OCI-M2 (cell line): ENCODE data around the gene NEK1.
"Not testable (repeated sequence)": the region's sequence is repeated elsewhere in the genome, so short reads cannot be mapped to it uniquely, and the experiment has no call there.

ENCODE experiments used
- DNase-seq: peaks from one replicate; lab custom pipeline; 2025; ENCODE audit not compliant: unreplicated experiment; lab: John Stamatoyannopoulos, UW

The NEK1 gene

DNA sequence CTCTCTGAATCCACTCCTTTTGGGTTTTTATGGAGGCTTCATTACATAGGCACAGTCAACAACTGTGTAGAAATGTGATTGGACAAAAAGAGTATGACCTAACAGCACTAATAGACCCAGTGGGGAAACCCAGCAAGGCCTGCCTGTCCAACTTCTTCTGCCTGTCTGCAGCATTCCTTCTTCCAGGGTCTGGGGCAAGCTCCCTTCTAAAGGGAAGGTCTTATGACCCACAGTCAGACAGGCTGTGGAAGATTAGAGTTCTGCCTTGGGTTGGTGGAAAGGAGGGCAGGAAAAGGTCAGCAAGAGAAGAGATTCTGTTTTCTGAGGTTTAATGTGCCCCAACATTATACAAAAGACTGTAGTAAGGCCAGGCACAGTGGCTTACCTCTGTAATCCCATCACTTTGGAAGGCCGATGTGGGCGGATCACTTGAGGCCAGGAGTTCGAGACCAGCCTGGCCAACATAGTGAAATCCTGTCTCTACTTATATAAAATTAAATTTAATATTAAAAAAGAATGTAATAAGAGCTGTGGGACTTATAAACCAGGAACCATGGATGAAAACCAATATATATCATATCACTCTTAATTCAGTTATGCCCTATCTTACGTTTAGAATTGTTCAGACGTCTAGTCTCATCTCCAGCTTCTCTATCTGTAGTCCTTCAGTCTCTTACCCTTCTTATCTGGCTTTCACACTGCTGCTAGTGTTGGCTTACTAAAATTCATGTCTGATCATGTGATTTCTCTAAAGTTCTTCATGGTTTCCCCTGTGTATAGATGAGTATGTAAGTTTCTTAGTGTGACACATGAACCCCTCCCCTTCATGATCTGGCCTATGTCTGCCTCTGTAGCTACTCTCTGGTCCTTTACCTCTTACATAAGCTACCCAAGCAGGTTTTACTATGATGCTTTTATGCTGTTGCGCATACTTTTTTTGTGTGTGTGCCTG, 14.2 kb upstream of the NEK1 start:
- peak; percentile 34 for DNase-seq

- DNase-seq: no peak
These were observed 13.5 kb upstream of the NEK1 start for GRCh38 chr4:169625886-169626285.

DNA sequence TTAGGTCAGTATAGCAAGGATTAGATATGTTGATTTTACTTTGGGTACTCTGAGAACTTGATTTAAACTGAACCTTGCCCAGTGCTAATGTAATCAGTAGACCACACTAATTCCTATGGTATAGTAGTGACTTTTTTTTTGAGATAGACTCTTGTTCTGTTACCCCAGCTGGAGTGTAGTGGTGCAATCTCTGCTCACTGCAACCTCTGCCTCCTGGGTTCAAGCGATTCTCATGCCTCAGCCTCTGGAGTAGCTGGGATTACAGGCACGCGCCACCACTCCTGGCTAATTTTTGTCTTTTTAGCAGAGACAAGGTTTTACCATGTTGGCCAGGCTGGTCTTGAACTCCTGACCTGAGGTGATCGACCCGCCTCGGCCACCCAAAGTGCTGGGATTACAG, 11.6 kb upstream of the NEK1 start:
- not testable (repeated sequence) for DNase-seq

- no peak for DNase-seq
These were observed 10.2 kb upstream of the NEK1 start for GRCh38 chr4:169622566-169622965.

- DNase-seq: no peak
These were observed 9.5 kb upstream of the NEK1 start for GRCh38 chr4:169621731-169622492.

DNA sequence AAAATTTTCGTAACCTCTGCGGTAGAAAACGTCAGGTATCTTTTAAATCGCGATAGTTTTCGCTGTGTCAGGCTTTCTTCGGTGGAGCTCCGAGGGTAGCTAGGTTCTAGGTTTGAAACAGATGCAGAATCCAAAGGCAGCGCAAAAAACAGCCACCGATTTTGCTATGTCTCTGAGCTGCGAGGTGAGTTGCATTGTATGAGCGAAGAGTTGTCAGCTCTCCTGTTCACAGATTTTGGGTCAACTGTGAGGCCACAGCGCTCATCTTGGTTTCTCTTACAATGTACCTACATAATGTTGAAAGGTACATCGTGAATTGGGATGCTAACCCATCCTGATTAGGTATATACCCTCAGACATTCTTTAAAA, 8.5 kb upstream of the NEK1 start:
- no peak for DNase-seq

DNA sequence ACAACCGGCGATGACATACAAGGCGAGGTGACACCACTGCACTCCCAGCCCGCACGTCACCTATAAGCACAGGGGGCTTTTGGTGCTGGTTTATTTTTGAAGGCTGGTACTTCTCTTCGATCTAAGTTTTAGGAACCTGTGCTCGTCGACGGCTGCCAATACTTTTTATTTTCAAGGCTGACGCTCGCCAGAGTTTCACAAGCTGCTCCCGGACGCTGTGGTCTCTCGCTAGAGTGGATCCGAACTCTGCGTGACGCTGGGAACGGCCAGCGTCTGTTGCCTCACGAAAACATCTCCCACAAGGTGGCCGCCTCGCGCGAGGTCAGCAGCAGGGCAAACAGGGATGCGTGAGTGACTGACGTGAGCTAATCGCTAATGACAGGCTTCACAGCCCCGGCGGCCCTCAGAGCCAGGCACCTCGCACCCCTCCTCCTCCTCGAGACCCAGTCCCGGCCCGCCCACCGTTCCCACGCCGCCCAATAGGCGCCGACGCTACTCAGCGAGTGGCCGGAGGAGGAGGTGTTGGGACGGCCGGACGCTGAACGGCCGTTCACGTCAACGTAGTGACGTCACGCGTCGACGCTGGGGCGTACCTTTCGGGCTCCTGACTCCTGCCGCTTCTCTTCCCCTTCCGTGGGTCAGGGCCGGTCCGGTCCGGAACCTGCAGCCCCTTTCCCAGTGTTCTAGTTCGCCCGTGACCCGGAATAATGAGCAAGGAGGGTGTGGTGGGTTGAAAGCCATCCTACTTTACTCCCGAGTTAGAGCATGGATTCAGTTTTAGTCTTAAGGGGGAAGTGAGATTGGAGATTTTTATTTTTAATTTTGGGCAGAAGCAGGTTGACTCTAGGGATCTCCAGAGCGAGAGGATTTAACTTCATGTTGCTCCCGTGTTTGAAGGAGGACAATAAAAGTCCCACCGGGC, 7.8 kb upstream of the NEK1 start, which contains the start of gene CLCN3:
CLCN3 (plus strand) TSS at position 621 of the 922 bp plus-strand sequence. CDS start 15,351 bp downstream, outside the sequence.
- peak; percentile 60 for DNase-seq

DNA sequence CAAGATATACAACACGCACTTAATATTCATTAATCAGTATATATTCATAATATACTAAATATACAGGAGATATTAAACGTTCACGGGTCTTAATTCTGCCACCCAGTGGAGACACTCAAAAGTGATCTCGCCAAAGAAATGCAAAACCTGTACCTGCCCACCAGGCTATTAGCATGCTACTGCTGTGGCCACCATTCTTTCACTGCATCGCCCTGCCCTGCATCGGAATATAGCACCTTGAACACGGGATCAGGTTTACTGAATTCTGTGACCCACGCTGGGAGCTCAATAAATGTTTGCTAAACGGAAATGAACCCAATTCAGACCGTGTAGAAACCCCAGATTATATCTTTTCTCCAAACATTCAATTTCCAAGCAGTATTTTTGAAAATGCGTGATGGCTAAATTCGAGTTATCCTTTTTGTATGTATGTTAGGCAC, 7.2 kb upstream of the NEK1 start:
- DNase-seq: no peak

- DNase-seq: no peak
These were observed 6.6 kb upstream of the NEK1 start for GRCh38 chr4:169618986-169619385.

DNA sequence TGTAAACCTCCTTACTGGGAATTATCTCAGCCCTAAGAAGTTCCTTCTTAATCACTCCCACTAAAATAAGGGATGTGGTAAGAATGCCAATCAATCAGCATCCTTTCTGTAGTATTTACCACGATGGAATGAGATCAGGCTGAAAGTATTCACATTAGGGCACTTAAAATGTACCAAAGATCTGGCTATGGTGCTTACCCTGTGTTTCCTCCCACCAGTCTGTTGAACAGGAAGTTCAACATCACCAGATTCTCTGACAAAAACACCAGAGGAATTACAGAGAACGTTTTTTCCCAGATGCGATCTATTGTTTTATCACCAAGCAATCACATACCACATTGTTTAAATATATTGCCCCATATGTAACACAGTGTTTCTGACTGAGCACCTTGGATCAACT, 5.9 kb upstream of the NEK1 start:
- DNase-seq: no peak

- peak; percentile 26 for DNase-seq
These were observed 4.9 kb upstream of the NEK1 start for GRCh38 chr4:169617306-169617705.

GRCh38 chr4:169616846-169617245, 4.5 kb upstream of the NEK1 start:
- no peak for DNase-seq

- DNase-seq: no peak
These were observed 3.2 kb upstream of the NEK1 start for GRCh38 chr4:169615467-169616106.

DNA sequence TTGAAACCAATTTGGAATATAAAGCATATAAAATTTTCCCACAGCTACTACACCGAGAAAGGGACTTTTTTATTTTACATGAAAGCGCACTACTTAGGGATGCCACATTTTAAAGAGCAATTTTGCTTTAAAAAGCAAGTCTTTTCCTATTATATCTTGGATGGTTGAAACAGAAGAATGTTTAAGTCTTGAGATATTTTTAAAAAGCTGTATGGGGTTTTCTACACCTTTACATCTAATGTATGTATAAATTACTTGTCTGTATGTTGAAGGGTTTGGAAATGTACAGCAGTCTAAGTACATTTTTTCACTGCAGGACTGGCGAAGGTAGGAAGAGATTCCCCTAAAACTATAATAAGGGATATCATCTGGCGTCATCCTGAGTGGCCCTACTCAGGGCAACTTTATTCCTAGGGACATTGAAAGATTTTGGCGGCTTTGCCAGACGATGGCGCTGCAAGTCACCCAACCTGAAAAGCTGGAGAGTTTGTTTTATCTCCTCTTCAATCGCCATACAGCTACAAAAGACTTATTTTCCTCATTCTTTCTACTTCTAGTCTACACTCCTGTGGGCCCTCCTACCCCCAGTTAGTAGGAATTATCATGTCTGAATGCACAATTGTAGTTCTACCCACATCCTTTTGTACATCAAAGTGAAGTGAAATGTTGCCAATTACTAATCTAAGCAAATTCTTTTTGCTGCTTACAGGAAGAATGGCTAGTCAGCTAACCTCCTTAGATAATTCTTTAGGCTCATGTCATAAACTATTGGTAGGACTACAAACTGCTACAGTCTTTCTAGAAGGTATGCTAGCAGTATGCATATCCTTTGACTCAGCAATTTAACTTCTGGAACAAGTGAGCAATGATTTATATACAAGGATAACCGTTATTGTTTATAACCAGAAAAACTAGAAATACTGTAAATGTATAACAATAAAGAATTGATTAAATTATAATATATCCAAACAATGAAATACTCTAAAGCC, 782 bp upstream of the NEK1 start:
- DNase-seq: peak; percentile 8

DNA sequence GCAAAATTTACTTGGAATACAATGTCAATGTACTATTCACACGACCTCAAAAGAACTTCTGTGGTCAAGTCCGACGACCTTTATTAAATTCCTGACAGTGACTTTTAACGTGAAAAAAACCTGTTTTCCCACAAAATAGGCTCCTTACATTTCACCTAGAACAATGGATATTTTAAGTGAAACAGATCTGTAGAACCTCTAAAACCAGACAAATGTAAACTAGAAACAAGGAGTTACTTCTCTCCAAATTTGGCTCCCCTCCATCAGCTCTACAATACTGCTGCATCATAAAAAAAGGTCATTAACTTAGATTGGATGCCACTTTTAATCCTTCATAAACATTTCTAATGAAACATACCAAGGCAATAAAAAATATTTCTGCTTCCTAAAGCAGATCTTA, 1.2 kb downstream of the NEK1 start:
- no peak for DNase-seq

- DNase-seq: no peak
These were observed 7.5 kb downstream of the NEK1 start for GRCh38 chr4:169604903-169605331.

- DNase-seq: no peak
These were observed 8.1 kb downstream of the NEK1 start for GRCh38 chr4:169604131-169604900.

DNA sequence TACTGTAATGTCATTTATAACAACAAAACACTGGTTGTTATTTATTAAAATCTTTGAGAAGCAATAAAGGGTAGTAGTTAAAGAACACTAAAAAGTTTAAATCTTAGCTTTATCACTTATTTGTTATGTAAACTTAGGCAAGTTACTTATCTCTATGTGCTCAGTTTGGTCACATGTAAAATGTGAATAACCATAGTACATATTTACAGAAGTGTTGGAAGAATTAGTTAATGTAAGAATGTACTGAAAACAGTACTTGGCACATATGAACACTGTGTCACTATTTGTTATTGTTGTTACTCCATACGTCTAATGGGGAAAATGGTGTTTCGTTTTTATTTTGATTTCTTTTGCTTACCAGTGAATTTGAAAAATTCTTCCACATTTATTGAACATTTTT, 9.1 kb downstream of the NEK1 start:
- DNase-seq: no peak
